GM19043 (cell line): ENCODE data around the gene P2RY2.
"Not testable (repeated sequence)": the region's sequence is repeated elsewhere in the genome, so short reads cannot be mapped to it uniquely, and the experiment has no call there.

ENCODE experiments used
- ATAC-seq: cut with Tn5 transposase; IDR thresholded peaks from one replicate; pipeline ENCODE4 v1.9.1; 2021; ENCODE audit warnings: low read depth; ENCODE audit not compliant: unreplicated experiment

Gene P2RY2

GRCh38 chr11:73187854-73188253 lies 30.2 kb upstream of the P2RY2 start:
- ATAC-seq: no peak

DNA sequence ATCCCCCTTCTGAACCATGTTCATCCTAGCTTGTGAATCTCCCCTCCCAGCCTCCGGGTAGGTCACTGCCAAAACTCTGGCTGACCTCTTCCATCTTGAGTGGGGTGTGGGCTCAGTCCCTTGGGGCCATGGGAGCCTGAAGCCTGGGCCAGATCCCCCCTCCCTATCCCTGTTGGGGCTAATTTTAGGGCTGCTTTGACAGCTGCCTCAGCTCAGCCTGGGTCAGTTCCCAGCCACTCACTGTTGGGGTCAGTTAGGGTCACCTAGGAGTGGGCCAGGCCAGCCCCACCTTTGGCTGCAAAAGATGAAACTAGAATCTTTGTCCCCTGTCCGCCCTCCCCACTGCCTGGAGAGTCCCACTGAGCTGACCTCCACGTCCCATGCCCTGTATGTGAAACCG lies 29.8 kb upstream of the P2RY2 start:
- ATAC-seq: no peak

GRCh38 chr11:73189315-73189714 lies 28.8 kb upstream of the P2RY2 start:
- ATAC-seq: no peak

DNA sequence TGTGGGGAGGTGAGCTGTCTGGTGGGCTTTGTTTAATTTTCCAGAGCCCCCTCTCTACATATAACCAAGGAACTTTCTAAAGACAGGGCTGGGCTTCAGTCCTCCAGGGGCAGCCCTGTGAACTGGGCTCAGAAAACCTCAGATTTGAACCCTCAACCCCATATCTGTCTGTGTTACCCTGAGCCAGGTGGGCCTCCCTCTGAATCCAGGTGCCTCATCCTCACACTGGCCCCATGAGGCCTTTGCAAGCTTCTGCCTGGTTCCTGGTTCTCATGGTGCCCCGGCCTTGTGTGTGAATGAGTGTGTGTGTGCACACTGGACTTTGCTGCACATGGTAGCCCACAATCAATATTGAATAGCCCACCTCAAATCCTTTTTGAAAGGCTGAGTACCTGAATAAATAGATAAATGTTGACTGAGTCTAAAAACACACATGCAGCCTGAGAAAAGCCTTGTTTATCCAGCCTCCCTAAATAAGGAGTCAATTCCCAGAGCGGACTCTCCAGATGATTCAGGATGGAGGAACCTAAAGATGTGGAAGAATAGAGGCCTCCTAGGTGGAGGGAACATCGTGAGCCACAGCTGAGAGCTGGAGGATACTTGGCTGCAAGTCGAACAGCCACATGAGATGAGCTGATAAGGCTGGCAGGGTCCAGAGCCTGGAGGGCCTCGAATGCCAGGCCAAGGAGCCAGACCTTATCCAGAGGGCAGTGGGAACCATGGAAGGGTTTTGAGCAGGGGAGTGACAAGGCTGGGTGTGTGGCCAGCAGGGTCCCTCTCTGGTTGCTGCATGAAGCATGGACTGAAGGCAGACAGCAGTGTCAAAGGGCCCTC lies 28.1 kb upstream of the P2RY2 start:
- no peak for ATAC-seq

GRCh38 chr11:73190557-73190885 lies 27.6 kb upstream of the P2RY2 start:
- ATAC-seq: no peak

DNA sequence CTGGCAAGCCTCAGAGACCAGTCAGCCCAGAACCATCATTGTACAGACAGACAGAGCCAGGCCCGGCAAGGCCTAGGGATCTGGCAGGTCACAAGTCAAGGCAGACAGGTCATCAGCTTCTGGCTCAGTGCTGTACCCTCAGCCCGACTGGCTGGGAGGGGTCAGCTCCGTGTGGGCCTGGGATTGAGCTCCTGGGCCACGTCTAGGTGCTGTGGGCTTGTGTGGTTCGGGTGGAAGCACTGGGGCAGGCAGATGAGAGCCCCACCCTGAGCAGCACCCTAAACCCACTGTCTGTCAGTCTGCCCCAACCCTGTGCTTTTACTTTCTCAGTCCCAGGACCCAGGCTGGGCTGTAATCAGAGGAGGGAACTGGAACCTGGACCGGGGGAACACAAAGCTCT lies 26.9 kb upstream of the P2RY2 start:
- ATAC-seq: no peak

DNA sequence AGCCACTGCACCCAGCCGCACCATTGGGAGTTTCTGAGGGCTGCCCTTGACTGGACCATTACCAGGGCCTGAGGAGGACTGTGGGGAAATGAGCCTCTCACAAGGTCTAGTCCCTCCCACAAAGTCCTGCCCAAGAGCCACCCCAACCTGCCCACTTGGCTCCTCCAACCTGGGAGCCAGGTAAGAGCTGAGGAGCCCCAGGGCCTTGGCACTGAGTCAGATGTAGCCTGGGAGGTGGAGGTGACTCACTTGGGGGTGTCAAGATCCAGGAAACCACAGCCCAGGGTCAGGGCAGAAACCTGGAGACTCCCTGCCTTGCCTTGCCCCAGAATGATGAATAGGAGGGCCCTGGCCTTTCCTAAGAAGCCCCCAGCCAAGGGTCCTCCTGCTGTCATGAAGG lies 25.8 kb upstream of the P2RY2 start:
- ATAC-seq: no peak

DNA sequence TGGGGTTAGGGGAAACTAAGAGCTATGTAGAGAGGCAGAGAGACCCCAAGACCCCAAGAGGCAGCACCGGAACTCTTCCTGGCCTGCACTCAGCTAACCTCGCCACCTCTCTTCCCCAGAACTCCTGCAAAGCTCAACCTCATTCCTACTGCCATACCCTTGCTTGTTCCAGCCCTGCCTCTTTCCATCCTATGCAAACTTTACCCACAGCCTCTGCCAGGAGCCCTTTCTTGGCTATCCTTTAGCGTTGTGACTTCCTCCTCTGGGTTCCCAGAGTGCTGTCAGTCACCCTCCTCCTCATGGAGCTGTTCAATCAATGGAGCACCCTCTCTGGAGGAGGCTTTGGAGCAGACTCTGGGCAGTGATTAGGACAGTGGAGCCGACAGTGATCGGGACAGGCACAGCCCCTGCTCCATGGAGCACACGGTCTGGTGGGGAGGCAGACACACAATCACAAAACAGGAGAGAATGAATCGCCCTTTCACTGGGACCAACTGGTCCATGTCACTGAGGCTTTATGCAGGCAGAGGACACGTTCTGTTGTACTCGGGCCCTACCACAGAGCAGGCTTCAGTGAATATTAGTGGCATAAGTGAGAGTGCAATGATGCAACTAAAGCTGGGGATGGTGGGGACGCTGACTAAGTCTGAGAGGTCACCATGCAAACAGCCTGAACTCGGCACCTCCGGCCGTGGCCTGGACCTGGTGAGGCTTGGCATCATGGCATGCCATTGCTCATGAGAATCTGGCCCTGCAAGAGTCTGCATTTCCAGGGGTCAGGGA lies 24.6 kb upstream of the P2RY2 start:
- no peak for ATAC-seq

DNA sequence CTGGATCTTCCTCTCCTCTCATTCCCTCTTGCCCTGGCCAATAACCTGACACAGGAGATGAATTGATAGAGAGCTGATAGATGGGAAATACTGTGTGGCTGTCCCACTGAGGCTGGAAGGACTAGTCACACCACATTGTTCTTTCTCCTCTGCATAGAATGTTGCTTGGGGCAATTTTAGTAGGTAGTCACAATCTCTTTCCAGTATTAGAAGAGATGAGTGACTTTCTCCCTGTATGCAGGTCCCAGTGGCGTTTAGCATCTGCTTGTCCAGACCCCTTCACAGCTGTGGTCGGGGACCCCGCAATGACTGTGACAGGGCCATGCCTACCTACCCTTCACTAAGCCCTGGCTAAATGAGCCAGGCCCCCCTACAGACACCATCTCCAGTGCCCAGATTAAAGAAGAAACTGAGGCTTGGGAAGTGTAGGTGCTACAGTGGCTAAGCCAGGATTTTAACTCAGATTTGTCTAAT lies 24.0 kb upstream of the P2RY2 start:
- no peak for ATAC-seq

DNA sequence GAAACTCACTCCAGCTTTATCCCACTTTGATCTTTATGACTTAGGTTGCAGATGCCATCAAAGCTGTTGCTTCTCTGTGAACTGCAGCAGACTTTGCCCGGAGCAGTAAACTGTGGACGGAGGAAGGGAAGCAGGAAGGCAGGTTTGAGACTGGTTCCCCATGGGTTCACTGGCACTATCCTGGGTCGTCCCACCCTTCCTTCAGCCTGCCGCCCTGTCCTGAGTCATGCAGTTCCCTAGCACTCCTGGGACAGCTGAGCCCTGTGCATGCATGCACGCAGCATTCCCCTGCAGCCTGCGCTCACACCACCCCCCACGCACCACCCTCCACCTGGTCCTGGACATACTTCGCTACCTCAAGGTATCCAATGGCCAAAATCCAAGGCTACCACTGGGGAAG lies 23.5 kb upstream of the P2RY2 start:
- no peak for ATAC-seq

- no peak for ATAC-seq
Observed at GRCh38 chr11:73195191-73196007, 22.7 kb upstream of the P2RY2 start.

DNA sequence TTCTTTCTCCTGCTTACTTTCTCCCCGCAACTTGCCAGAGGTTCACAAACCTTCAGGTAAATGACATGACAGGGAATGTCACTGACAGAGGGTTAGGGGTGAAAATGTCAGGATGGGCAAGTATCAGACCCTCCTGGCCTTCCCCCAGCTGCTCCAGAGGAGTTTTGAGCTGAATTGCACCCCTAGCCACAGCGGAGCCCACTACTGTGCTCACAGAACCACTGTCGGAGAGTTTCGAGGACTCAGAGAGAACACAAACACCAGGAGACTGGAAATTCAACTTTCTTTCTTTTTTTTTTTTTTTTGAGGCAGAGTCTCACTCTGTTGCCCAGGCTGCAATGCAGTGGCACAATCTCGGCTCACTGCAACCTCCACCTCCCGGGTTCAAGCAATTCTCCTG lies 21.5 kb upstream of the P2RY2 start:
- no peak for ATAC-seq

- ATAC-seq: no peak
Observed at GRCh38 chr11:73197348-73197747, 20.7 kb upstream of the P2RY2 start.

DNA sequence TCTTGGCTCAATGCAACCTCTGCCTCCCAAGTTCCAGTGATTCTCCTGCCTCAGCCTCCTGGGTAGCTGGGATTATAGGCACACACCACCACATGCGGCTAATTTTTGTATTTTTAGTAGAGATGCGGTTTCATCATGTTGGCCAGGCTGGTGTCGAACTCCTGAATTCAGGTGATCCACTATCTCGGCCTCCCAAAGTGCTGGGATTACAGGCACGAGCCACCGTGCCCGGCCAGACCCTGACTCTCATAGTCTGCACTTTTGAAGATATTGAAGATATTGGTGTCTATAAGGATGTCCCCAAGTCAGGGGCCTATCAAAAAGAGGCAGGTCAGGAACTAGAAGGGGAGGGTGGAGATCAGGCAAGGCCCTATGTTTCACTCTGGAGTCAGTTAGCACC lies 20.3 kb upstream of the P2RY2 start:
- not testable (repeated sequence) for ATAC-seq

DNA sequence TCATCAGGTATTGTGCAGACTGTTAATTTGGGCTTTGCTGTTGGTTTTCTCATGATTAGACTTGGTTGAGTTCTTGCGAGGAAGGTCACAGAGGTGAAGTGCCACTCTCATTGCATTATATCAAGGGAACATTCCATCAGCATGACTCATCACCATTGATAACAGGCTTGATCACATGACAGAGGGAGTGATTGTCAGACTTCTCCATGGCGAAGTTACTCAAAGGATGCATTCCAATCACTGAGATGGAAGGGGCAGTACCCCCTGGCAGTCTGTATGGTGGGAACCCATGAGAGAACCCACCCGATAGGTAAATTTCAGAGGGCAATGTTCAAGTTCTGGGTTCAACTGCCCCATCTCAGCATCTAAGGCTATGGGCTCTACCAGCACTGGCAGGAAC lies 19.4 kb upstream of the P2RY2 start:
- ATAC-seq: no peak

DNA sequence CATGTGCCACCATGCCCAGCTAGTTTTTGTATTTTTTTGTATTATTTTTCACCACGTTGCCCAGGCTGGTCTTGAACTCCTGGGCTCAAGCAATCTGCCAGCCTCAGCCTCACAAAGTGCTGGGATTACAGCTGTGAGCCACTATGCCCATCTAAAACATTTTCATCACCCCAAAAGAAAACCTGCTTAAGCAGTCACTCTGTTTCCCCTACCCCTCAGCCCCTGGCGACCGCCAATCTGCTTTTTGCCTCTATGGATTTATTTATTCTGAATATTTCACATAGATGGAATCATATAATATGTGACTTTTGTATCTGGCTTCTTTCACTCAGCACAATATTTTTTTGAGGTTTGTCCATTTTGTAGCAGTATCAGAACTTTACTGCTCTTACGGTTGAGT lies 18.6 kb upstream of the P2RY2 start:
- ATAC-seq: no peak

DNA sequence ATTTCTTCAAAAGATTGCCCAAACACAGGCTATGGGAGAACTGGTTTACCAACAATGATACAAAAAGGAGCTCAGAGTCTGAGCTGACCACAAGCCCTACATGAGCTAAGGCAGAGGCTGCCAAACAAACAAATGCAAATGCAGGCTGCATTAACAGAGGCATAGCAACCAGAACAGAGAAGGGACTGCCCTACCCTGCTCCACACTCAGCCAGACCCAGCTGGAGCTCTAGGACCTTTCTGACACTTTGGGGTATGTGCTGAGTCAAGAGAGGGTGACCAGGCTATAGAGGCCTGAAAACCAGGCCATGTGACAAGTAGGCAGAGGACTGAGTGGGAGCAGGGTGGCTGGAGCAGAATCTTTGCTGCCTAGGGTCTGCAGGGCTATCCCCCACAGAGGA lies 17.8 kb upstream of the P2RY2 start:
- ATAC-seq: no peak

DNA sequence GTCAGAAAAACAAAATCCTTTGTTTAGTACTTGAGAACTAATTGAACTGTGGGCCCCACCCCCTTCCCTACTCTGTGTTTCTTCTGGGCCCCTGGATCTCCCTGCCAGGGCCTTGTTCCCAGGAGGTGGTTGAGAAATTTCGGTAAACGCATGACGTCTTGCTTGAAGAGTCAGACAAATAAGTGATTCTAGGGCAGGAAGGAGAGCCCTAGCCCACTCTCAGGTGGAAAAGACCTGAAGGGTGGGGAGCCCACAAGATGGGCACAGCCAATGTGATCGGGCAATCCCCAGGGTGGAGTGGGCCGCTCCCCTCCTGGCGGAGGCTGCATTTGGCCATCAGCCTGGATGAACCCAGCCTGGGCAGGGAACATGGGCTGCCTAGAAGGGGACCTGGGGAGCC lies 16.8 kb upstream of the P2RY2 start:
- ATAC-seq: no peak

- no peak for ATAC-seq
Observed at GRCh38 chr11:73201888-73202780, 15.9 kb upstream of the P2RY2 start.

DNA sequence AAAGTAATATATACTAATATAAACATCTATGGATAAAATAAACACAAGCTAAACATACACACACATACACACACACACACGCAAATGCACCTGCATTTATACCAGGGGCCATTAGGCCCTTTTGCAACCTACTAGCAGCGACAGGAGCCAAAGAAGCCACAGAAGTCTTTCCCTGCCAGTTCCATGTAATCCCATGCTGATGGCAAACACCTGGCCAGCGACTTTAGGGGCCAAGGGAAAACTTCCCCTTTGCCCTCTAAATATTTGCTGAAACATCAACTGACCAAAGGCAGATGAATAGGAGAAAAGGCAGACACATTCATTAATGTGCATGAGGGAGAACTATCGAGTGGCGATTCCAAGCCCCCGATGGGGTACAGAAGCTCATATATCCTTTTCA lies 14.8 kb upstream of the P2RY2 start:
- no peak for ATAC-seq
